PFSK-1 (cell line): Measurements from ENCODE around the gene TBC1D22A.

Experiments used
- POLR2AphosphoS5 ChIP-seq: IDR thresholded peaks from 2 replicates; pipeline ENCODE4 v1.6.1; 2012; ENCODE audit warnings: low read depth, mild to moderate bottlenecking, control low read depth, low read length, moderate library complexity
- SIN3A ChIP-seq: IDR thresholded peaks from 2 replicates; pipeline ENCODE4 v1.6.1; 2012; ENCODE audit warnings: mild to moderate bottlenecking, low read length, moderate library complexity, borderline replicate concordance; ENCODE audit not compliant: insufficient read depth
- TAF1 ChIP-seq: IDR thresholded peaks from 2 replicates; pipeline ENCODE4 v1.6.1; 2012; ENCODE audit warnings: low read length, control low read depth, borderline replicate concordance; ENCODE audit not compliant: insufficient read depth
- TF ChIP-seq, protein P1 (sequence below), 2 experiments: IDR thresholded peaks; 2 replicates each; pipeline versions ENCODE4 v1.6.1 to v1.8.0; 2011 to 2012; ENCODE audit warnings: low read depth in 2 of 2, low read length in 2 of 2, control low read depth in 1 of 2, inconsistent platforms in 1 of 2, mild to moderate bottlenecking in 1 of 2, moderate library complexity in 1 of 2; ENCODE audit not compliant: insufficient read depth in 1 of 2

GRCh38 chr22:47187176-47187957 lies 424.9 kb downstream of the TBC1D22A start:
- TF ChIP-seq POLR2AphosphoS5 (no peak), SIN3A (no peak), TAF1 (no peak)
- TF ChIP-seq, protein P1, sequence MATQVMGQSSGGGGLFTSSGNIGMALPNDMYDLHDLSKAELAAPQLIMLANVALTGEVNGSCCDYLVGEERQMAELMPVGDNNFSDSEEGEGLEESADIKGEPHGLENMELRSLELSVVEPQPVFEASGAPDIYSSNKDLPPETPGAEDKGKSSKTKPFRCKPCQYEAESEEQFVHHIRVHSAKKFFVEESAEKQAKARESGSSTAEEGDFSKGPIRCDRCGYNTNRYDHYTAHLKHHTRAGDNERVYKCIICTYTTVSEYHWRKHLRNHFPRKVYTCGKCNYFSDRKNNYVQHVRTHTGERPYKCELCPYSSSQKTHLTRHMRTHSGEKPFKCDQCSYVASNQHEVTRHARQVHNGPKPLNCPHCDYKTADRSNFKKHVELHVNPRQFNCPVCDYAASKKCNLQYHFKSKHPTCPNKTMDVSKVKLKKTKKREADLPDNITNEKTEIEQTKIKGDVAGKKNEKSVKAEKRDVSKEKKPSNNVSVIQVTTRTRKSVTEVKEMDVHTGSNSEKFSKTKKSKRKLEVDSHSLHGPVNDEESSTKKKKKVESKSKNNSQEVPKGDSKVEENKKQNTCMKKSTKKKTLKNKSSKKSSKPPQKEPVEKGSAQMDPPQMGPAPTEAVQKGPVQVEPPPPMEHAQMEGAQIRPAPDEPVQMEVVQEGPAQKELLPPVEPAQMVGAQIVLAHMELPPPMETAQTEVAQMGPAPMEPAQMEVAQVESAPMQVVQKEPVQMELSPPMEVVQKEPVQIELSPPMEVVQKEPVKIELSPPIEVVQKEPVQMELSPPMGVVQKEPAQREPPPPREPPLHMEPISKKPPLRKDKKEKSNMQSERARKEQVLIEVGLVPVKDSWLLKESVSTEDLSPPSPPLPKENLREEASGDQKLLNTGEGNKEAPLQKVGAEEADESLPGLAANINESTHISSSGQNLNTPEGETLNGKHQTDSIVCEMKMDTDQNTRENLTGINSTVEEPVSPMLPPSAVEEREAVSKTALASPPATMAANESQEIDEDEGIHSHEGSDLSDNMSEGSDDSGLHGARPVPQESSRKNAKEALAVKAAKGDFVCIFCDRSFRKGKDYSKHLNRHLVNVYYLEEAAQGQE (IDR thresholded peaks at IDR 0.05; ENCODE audit: insufficient read depth in 1 of 2, low read depth in 2 of 2, low read length in 2 of 2) = no peak
